Ishikawa (cell line): ENCODE results near the gene ZNF284.

Experiments
- CEBPB ChIP-seq: IDR thresholded peaks from 2 replicates; pipeline ENCODE4 v1.6.1; 2012
- CREB1 ChIP-seq: IDR thresholded peaks from 2 replicates; pipeline ENCODE4 v1.6.1; 2012; ENCODE audit warnings: low read depth
- EGR1 ChIP-seq: IDR thresholded peaks from 2 replicates; pipeline ENCODE4 v1.6.1; 2012
- EP300 ChIP-seq: IDR thresholded peaks from 2 replicates; pipeline ENCODE4 v1.6.1; 2012; ENCODE audit warnings: borderline replicate concordance
- FOXM1 ChIP-seq: IDR thresholded peaks from 2 replicates; pipeline ENCODE4 v1.6.1; 2012; ENCODE audit warnings: low read depth, borderline replicate concordance
- NFIC ChIP-seq: IDR thresholded peaks from 2 replicates; pipeline ENCODE4 v1.6.1; 2012
- RAD21 ChIP-seq: IDR thresholded peaks from 2 replicates; pipeline ENCODE4 v1.6.1; 2012; ENCODE audit warnings: low read depth
- TAF1 ChIP-seq: IDR thresholded peaks from 2 replicates; pipeline ENCODE4 v1.6.1; 2012; ENCODE audit warnings: low read depth, mild to moderate bottlenecking
- TEAD4 ChIP-seq: IDR thresholded peaks from 2 replicates; pipeline ENCODE4 v1.6.1; 2012
- YY1 ChIP-seq: IDR thresholded peaks from 2 replicates; pipeline ENCODE4 v1.6.1; 2012; ENCODE audit warnings: low read depth
- TF ChIP-seq, protein P1 (sequence below): IDR thresholded peaks from 2 replicates; pipeline ENCODE4 v1.6.1; 2012
- TF ChIP-seq, protein P2 (sequence below): IDR thresholded peaks from 2 replicates; pipeline ENCODE4 v1.6.1; 2012
- TF ChIP-seq, protein P3 (sequence below): IDR thresholded peaks from 2 replicates; pipeline ENCODE4 v1.6.1; 2012; ENCODE audit warnings: low read depth, mild to moderate bottlenecking

DNA sequence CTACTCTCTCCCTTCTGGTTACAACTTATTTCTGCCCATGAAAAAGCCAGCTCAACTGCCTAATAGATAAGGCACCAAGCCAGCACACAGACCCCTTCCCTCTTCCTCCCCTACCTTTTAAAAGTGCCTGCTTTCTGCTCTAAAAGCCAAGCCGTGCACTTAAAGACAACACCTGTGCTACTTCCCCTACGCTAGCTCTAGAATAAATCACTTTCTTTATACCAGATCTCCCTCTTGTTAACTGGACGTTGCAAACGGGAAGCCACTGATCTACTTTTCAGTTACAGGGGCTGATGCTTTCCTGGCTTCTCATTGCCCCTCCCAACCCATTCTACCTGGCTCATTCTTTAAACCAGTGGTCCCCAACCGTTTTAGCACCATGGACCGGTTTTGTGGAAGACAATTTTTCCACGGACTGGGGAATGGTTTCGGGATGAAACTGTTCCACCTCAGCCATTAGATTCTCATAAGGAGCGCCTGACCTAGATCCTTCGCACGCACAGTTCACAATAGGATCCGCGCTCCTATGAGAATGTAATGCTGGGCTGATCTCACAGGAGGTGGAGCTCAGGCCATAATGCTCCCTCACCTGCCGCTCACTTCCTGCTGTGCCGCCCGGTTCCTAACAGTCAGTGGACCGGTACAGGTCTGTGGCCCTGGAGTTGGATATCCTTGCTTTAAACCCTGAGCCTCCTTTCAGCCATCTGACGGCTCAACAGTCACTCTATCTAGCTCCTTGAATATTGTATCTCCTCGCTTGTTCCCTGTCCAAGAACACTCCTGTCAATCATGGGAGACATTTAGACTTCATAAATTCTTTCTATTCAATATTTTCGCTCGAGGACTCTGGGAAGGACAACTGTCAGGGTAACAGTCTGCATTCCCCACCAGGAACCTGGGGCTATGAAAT, 21.0 kb upstream of the ZNF284 start:
- TF ChIP-seq YY1: no peak
- TF ChIP-seq TAF1: no peak
- TF ChIP-seq, protein P1, sequence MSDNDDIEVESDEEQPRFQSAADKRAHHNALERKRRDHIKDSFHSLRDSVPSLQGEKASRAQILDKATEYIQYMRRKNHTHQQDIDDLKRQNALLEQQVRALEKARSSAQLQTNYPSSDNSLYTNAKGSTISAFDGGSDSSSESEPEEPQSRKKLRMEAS: peak; percentile 14; the same call in 1 of the 2 replicates
- TF ChIP-seq NFIC: no peak
- TF ChIP-seq CREB1: no peak
- TF ChIP-seq, protein P2, sequence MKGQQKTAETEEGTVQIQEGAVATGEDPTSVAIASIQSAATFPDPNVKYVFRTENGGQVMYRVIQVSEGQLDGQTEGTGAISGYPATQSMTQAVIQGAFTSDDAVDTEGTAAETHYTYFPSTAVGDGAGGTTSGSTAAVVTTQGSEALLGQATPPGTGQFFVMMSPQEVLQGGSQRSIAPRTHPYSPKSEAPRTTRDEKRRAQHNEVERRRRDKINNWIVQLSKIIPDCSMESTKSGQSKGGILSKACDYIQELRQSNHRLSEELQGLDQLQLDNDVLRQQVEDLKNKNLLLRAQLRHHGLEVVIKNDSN: no peak; the same call in 1 of the 2 replicates
- TF ChIP-seq EP300: no peak
- TF ChIP-seq CEBPB: no peak
- TF ChIP-seq TEAD4: no peak
- TF ChIP-seq, protein P3, sequence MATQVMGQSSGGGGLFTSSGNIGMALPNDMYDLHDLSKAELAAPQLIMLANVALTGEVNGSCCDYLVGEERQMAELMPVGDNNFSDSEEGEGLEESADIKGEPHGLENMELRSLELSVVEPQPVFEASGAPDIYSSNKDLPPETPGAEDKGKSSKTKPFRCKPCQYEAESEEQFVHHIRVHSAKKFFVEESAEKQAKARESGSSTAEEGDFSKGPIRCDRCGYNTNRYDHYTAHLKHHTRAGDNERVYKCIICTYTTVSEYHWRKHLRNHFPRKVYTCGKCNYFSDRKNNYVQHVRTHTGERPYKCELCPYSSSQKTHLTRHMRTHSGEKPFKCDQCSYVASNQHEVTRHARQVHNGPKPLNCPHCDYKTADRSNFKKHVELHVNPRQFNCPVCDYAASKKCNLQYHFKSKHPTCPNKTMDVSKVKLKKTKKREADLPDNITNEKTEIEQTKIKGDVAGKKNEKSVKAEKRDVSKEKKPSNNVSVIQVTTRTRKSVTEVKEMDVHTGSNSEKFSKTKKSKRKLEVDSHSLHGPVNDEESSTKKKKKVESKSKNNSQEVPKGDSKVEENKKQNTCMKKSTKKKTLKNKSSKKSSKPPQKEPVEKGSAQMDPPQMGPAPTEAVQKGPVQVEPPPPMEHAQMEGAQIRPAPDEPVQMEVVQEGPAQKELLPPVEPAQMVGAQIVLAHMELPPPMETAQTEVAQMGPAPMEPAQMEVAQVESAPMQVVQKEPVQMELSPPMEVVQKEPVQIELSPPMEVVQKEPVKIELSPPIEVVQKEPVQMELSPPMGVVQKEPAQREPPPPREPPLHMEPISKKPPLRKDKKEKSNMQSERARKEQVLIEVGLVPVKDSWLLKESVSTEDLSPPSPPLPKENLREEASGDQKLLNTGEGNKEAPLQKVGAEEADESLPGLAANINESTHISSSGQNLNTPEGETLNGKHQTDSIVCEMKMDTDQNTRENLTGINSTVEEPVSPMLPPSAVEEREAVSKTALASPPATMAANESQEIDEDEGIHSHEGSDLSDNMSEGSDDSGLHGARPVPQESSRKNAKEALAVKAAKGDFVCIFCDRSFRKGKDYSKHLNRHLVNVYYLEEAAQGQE: no peak
- TF ChIP-seq RAD21: no peak
- TF ChIP-seq FOXM1: no peak
- no peak for TF ChIP-seq EGR1
